ENCODE data around the gene HDDC2.

- TF ChIP-seq, protein P1, sequence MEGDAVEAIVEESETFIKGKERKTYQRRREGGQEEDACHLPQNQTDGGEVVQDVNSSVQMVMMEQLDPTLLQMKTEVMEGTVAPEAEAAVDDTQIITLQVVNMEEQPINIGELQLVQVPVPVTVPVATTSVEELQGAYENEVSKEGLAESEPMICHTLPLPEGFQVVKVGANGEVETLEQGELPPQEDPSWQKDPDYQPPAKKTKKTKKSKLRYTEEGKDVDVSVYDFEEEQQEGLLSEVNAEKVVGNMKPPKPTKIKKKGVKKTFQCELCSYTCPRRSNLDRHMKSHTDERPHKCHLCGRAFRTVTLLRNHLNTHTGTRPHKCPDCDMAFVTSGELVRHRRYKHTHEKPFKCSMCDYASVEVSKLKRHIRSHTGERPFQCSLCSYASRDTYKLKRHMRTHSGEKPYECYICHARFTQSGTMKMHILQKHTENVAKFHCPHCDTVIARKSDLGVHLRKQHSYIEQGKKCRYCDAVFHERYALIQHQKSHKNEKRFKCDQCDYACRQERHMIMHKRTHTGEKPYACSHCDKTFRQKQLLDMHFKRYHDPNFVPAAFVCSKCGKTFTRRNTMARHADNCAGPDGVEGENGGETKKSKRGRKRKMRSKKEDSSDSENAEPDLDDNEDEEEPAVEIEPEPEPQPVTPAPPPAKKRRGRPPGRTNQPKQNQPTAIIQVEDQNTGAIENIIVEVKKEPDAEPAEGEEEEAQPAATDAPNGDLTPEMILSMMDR (IDR thresholded peaks at IDR 0.05; ENCODE audit: insufficient read depth, low read length) = no peak
- no peak for TF ChIP-seq POLR2AphosphoS5 (IDR thresholded peaks at IDR 0.05; ENCODE audit: low read depth)
- no peak for TF ChIP-seq REST (IDR thresholded peaks at IDR 0.05; ENCODE audit: insufficient replicate concordance, low read depth)
- no peak for TF ChIP-seq SPI1 (IDR thresholded peaks at IDR 0.05; ENCODE audit: borderline replicate concordance, low read depth)
- TF ChIP-seq GABPA (IDR thresholded peaks at IDR 0.05; ENCODE audit: low read depth) = no peak
These were observed 56.7 kb downstream of the HDDC2 start for GRCh38 chr6:125245109-125245508.
